ENCODE results near the gene HSPB7.
"Not testable (repeated sequence)": the region's sequence is repeated elsewhere in the genome, so short reads cannot be mapped to it uniquely, and the experiment has no call there.

The HSPB7 gene

GRCh38 chr1:16039871-16040270 is 22.0 kb upstream of the HSPB7 start:
- H3K4me3 Mint-ChIP-seq; H3K36me3 Mint-ChIP-seq (ENCODE audit: low read depth); H3K9me3 Mint-ChIP-seq; H3K4me1 Mint-ChIP-seq (ENCODE audit: low read depth); H3K27me3 Mint-ChIP-seq; H3K27ac Mint-ChIP-seq: not testable (repeated sequence)

GRCh38 chr1:16038620-16038912 is 20.7 kb upstream of the HSPB7 start:
- Mint-ChIP-seq H3K4me3 (no peak overlapping the region), H3K4me1 (ENCODE audit: low read depth) (no peaks in the 10 kb centered on the region), H3K36me3 (ENCODE audit: low read depth) (no peaks in the 10 kb centered on the region), H3K27ac (no peak overlapping the region), H3K9me3 (no peaks in the 10 kb centered on the region), H3K27me3 (no peaks in the 10 kb centered on the region)

GRCh38 chr1:16036461-16036860 is 18.6 kb upstream of the HSPB7 start:
- H3K27me3 Mint-ChIP-seq; H3K27ac Mint-ChIP-seq; H3K36me3 Mint-ChIP-seq (ENCODE audit: low read depth); H3K4me1 Mint-ChIP-seq (ENCODE audit: low read depth); H3K4me3 Mint-ChIP-seq; H3K9me3 Mint-ChIP-seq: not testable (repeated sequence)

GRCh38 chr1:16033103-16033632 is 15.3 kb upstream of the HSPB7 start:
- H3K27me3 Mint-ChIP-seq; H3K4me3 Mint-ChIP-seq; H3K27ac Mint-ChIP-seq; H3K4me1 Mint-ChIP-seq (ENCODE audit: low read depth); H3K9me3 Mint-ChIP-seq; H3K36me3 Mint-ChIP-seq (ENCODE audit: low read depth): not testable (repeated sequence)

GRCh38 chr1:16032388-16033102 is 14.7 kb upstream of the HSPB7 start:
- Mint-ChIP-seq H3K4me1 (ENCODE audit: low read depth) (no peaks in the 10 kb centered on the region), H3K36me3 (ENCODE audit: low read depth) (no peaks in the 10 kb centered on the region), H3K9me3 (no peaks in the 10 kb centered on the region), H3K27ac (no peak overlapping the region), H3K27me3 (peaks cover 6% of the 10 kb centered on the region), H3K4me3 (no peak overlapping the region)

GRCh38 chr1:16031551-16031950 is 13.7 kb upstream of the HSPB7 start:
- Mint-ChIP-seq H3K27me3 (peaks cover 6% of the 10 kb centered on the region), H3K9me3 (no peaks in the 10 kb centered on the region), H3K27ac (no peak overlapping the region)

GRCh38 chr1:16029288-16029687 is 11.4 kb upstream of the HSPB7 start:
- Mint-ChIP-seq H3K36me3 (ENCODE audit: low read depth) (no peaks in the 10 kb centered on the region), H3K9me3 (no peaks in the 10 kb centered on the region), H3K4me1 (ENCODE audit: low read depth) (no peaks in the 10 kb centered on the region), H3K27ac (no peak overlapping the region), H3K27me3 (peaks cover 6% of the 10 kb centered on the region), H3K4me3 (no peak overlapping the region)

More at GRCh38 chr1:16031551-16031950, 13.7 kb upstream of the HSPB7 start:
- H3K4me3 Mint-ChIP-seq = no peak overlapping the region
- no peaks in the 10 kb centered on the region for H3K4me1 Mint-ChIP-seq (ENCODE audit: low read depth)
- H3K36me3 Mint-ChIP-seq (ENCODE audit: low read depth) = no peaks in the 10 kb centered on the region

- H3K4me3 Mint-ChIP-seq; H3K27me3 Mint-ChIP-seq; H3K36me3 Mint-ChIP-seq (ENCODE audit: low read depth); H3K4me1 Mint-ChIP-seq (ENCODE audit: low read depth); H3K9me3 Mint-ChIP-seq; H3K27ac Mint-ChIP-seq: not testable (repeated sequence)
These were observed 11.1 kb upstream of the HSPB7 start for GRCh38 chr1:16029003-16029268.

GRCh38 chr1:16028237-16029002 is 10.6 kb upstream of the HSPB7 start:
- Mint-ChIP-seq H3K9me3 (no peaks in the 10 kb centered on the region), H3K4me3 (no peak overlapping the region), H3K27ac (no peak overlapping the region), H3K36me3 (ENCODE audit: low read depth) (no peaks in the 10 kb centered on the region), H3K27me3 (peaks cover 6% of the 10 kb centered on the region), H3K4me1 (ENCODE audit: low read depth) (no peaks in the 10 kb centered on the region)

GRCh38 chr1:16026723-16027484 is 9.1 kb upstream of the HSPB7 start:
- Mint-ChIP-seq H3K4me3 (no peak overlapping the region), H3K4me1 (ENCODE audit: low read depth) (no peaks in the 10 kb centered on the region), H3K27ac (no peak overlapping the region), H3K27me3 (peaks cover 6% of the 10 kb centered on the region), H3K36me3 (ENCODE audit: low read depth) (no peaks in the 10 kb centered on the region), H3K9me3 (no peaks in the 10 kb centered on the region)

- H3K36me3 Mint-ChIP-seq (ENCODE audit: low read depth); H3K4me3 Mint-ChIP-seq; H3K9me3 Mint-ChIP-seq; H3K27me3 Mint-ChIP-seq; H3K4me1 Mint-ChIP-seq (ENCODE audit: low read depth); H3K27ac Mint-ChIP-seq: not testable (repeated sequence)
These were observed 8.5 kb upstream of the HSPB7 start for GRCh38 chr1:16026302-16026701.

GRCh38 chr1:16023050-16023653 is 5.3 kb upstream of the HSPB7 start:
- H3K27me3 Mint-ChIP-seq = no peaks in the 10 kb centered on the region
- H3K27ac Mint-ChIP-seq = no peak overlapping the region
- no peak overlapping the region for H3K4me3 Mint-ChIP-seq
- no peaks in the 10 kb centered on the region for H3K4me1 Mint-ChIP-seq (ENCODE audit: low read depth)
- H3K9me3 Mint-ChIP-seq = no peaks in the 10 kb centered on the region
- no peaks in the 10 kb centered on the region for H3K36me3 Mint-ChIP-seq (ENCODE audit: low read depth)

- Mint-ChIP-seq H3K27ac (no peak overlapping the region), H3K4me1 (ENCODE audit: low read depth) (no peaks in the 10 kb centered on the region), H3K4me3 (no peak overlapping the region), H3K36me3 (ENCODE audit: low read depth) (no peaks in the 10 kb centered on the region), H3K9me3 (no peaks in the 10 kb centered on the region), H3K27me3 (no peaks in the 10 kb centered on the region)
These were observed 4.5 kb upstream of the HSPB7 start for GRCh38 chr1:16022393-16022792.

- no peaks in the 10 kb centered on the region for H3K27me3 Mint-ChIP-seq
- H3K36me3 Mint-ChIP-seq (ENCODE audit: low read depth) = no peaks in the 10 kb centered on the region
- no peaks in the 10 kb centered on the region for H3K9me3 Mint-ChIP-seq
- H3K4me1 Mint-ChIP-seq (ENCODE audit: low read depth) = no peaks in the 10 kb centered on the region
- H3K4me3 Mint-ChIP-seq = no peak within 1 kb of the TSS
- no peak within 1 kb of the TSS for H3K27ac Mint-ChIP-seq
These were observed 3.8 kb upstream of the HSPB7 start, which contains the start of gene CLCNKA for GRCh38 chr1:16021681-16022080. Gene CLCNKA (plus strand): TSS chr1:16022036. CDS start chr1:16022620, 584 bp downstream.

GRCh38 chr1:16020878-16021277 is 3.0 kb upstream of the HSPB7 start:
- not testable (repeated sequence) for H3K27me3 Mint-ChIP-seq; H3K27ac Mint-ChIP-seq; H3K4me1 Mint-ChIP-seq (ENCODE audit: low read depth); H3K4me3 Mint-ChIP-seq; H3K36me3 Mint-ChIP-seq (ENCODE audit: low read depth); H3K9me3 Mint-ChIP-seq
